Occipital lobe (tissue), 2 donors: ENCODE data around the gene STON2. TPM values are rescaled to one million over a fixed set of nuclear protein-coding genes. Genes with fewer than 3 reads are reported as not detected.
"Not testable (repeated sequence)": the region's sequence is repeated elsewhere in the genome, so short reads cannot be mapped to it uniquely, and the experiment has no call there.

Source experiments
- DNase-seq: peaks from one replicate; lab custom pipeline; 2025; lab: John Stamatoyannopoulos, UW
- total RNA-seq: library from RNA; depleted of rRNA; stranded (reverse); fragments of >200 nt; gene quantifications from one replicate; pipeline ENCODE4 v1.2.3, GENCODE V29; 2014

STON2 gene
- total RNA-seq, 1 donor from 2014 or later: 38.8 TPM

- no peak for DNase-seq
Measured at GRCh38 chr14:81385419-81385818, 14.7 kb downstream of the STON2 start.

DNA sequence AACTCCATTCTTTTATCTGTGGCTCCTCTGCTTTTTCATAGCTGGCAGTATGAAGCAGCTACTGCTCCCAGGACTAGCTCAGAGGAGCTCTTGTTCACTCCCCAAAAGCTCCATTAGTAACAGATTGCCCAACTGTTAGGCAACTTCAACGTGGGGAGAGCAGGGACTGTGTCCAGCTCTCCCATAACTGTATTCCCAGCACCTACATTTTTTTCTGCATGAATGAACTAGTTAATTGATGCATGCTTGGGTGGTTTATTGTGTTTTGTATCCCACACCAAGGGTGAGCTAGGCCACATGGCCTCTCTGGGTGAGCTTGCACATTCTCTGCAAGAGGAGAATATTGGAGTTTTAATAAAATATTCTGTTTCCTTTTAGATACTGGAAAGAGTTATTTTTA is 15.2 kb downstream of the STON2 start:
- DNase-seq: no peak

DNA sequence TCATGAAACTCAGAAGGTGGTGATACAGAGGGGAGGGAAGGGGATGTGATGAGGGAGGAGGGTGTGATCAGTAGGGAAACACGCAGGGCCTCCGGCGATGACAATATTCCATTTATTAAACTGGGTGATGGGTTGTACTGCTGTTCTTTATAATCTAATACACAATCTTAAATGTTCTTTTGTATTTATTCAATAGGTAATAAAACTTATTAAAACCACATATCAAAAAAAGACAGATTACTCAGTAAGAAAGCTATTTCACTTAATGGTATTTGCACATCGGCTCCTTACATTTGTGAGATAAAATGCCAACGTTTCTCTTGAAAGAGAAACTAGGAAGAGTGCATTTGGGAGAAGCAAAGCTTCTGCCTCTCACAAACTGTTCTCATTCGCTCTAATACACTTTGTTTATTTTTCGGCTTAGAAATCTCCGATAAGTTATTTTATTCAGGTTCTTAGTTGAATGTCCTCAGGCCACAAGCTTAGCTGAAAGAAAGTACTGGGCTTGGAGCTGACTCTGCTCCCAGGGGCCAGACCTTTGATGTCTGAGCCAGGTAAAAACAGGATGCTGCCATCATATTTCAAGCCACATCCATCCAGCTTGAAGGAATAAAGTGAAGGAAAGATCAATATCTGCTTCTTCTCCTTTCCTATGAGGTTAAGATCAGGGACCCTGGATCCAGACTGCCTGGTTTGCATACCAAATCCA is 17.5 kb downstream of the STON2 start:
- DNase-seq: no peak

DNA sequence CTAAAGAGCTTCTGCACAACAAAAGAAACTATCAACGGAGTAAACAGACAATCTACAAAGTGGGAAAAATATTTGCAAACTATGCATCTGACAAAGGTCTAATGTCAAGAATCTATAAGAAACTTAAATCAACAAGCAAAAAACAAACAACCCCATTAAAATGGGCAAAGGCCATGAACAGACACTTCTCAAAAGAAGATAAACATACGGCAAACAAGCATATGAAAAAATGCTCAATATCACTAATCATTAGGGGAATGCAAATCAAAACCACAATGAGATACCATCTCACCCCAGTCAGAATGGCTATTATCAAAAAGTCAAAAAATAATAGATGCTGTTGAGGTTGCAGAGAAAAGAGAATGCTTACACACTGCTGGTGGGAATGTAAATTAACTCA is 20.1 kb downstream of the STON2 start:
- not testable (repeated sequence) for DNase-seq

GRCh38 chr14:81371802-81372201 is 28.3 kb downstream of the STON2 start:
- DNase-seq: no peak

DNA sequence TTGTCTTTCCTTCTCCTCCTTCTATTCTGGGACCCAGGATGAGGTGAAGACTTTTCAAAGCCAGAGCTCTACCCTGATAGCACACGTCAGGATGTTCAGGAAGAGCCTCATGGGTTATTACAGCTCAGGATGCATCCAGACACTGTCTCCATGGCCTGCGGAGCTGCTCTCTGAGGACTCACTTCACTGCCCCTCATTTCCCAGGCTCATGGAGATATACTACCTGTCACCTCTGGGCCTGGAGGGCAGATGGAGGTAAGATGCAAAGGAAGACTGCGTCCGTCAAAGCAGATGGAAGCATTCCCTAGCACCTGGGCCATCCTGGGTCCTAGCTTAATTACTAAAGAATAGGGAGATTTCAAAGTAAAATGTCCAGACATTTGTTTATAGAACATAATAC is 32.6 kb downstream of the STON2 start:
- DNase-seq: no peak

GRCh38 chr14:81366884-81367283 is 33.2 kb downstream of the STON2 start:
- no peak for DNase-seq

DNA sequence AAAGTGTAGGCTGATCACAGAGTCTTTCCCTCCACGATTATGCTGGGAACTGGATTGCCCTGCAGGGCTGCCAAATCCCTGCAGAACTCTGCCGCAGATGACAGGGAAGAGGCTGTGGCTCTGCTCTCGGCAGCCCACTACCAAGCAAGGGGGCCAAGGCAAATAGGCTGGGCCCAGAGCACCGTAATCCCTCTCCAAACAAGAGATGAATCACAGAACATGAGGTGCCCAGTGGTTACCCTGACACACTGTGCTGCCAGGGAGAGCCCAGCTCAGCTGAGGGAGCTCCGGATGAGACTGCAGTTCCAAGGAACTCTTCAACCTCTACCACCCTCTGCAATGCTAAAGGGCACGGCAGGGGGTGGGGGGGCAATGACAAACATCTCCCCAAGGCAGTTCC is 33.9 kb downstream of the STON2 start:
- DNase-seq: no peak

DNA sequence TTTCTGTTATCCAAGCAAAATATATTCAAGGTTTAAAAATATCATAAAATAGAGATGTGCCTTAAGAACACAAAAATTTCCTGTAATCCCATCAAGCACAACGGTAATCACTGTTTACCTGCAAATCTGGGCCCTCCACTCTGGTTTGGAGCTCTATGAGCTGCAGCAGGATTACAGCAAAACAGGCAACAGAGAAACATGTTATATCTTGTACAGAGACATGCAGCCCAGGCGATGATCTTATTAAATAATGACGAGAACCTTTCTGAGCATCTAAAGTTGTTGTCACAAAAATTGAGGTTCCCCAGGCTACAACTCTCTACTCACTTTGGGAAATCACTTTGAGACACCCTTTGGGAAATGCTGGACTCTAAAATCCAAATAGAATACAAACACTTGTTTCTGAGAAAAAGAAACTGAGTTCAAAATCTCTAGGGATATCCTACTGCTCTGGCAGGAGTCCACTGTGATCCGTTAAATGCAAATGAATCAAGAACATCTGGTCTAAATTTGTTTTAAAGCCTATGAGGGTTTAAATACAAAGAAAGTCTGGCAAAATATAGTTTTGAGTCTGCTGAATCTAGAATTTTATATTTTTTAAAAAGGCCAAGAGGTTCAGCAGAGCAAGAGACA is 36.3 kb downstream of the STON2 start:
- no peak for DNase-seq

DNA sequence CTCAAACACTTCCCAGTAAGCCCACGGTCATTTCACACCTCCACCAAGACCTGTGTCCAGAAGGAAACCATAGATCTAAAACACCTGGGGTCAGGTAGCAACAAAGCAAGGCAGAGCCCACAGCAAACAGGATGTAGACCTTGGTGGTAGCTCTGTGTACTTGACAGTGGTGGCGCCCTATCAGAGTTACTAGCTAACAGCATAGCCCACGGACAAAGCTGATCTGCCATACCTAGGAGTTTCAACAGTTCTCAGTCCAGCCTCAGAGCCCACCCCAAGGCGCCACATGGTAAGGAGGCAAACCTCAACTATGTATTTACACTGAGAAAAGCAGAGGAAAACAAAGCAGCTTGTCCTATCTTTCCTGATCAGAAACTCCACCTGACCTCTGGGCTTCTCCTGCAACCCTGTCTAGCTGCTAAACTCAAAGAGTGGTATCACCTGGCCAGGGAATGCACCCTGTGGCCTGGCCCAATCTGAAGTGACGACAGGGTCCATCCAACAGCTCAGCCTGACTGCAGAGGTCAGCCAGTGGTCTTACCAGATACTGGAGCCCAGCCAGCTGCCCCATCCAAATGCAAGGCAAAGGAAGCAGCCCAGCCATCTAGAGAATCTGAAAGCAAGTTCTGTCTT is 46.3 kb downstream of the STON2 start:
- no peak for DNase-seq

DNA sequence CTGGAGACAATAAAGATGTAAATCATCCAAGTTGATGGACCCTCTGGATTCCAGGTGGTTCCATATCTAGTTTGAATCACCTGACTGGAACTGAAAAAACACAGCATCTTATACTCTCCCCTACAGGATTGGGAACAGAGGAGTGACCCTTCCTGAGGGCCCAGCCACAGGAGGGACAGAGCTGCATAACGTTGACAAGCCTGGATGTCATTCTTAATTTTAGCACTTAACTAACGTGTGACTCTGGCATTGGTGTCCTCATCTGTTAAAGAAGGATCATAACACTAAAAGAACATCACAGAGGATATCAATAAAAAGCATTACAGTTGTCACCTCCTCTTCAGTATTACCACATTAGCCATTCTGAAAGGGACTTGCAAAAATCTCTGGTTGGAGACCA is 47.7 kb downstream of the STON2 start:
- no peak for DNase-seq

DNA sequence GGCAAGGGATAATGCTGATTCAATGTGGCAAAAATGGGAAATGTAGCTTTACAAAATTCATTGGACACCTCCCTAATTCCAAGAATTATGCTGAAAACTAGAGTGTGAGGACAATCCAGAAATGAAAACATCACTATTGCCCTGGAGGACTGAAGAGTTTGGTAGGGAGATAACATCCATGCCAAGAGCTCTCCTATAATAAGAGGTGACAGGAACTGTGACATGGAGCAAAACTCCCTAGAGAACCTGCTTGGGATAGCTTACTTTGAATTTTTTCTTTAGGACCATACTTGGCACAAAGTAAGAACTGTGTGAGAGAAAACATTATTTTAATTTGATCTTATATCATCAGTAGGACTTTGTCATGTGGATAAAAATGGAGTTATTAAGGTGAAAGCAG is 48.9 kb downstream of the STON2 start:
- no peak for DNase-seq

GRCh38 chr14:81350344-81351130 is 49.6 kb downstream of the STON2 start:
- no peak for DNase-seq

GRCh38 chr14:81348061-81348460 is 52.1 kb downstream of the STON2 start:
- no peak for DNase-seq

GRCh38 chr14:81345781-81346180 is 54.3 kb downstream of the STON2 start:
- no peak for DNase-seq

GRCh38 chr14:81344481-81345160 is 55.5 kb downstream of the STON2 start:
- DNase-seq: no peak

DNA sequence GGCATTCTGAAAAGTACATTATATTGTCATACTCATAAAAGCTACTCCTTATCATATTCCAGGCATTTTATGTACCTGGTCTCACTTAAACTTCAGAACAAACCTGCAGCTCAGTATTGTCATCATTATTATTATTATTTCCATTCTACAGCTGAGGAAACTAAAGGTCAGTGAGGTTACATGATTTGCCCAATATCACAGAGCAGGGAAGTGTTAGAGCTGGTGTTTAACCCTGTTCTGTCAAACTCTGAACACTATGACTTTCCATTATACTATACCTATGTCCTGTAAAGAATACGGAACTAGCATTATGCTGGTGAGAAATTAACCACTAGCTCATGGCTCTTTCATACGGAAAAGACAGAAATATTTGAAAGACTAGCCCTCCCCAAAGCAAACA is 56.4 kb downstream of the STON2 start:
- no peak for DNase-seq

DNA sequence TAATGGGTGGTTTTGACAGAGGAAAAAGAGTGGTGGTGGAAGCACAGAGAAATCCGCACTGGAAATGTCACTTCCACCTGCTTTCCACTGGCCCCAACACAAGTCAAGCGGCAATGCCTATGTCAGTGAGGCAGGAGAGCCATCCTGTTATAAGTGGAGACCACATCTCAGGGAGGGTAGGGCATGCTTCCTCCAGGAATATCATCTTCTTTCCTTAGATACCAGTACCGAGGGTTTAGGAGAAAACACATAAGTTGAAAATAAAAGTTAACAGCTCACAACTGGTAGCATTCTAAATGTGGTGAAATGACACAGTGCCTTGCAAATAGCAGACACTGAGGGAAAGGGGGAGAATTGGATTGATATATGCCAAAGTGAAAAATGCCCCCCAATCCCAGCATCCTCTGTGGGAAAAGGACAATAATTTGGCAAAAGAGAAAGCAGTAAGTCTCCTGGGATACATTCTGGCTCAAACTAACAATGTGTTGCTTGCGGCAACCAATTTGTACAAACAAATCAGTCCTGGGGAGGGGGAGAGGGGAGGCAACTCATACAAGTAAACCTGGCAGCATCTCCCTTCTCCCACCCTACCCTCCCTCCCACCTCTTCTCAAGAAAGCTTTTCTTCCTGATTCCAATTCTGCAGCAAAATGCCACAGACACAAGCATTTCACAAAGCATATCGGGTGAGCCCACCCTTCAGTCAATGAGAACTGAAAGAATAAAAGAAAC is 57.1 kb downstream of the STON2 start:
- DNase-seq: no peak

- DNase-seq: no peak
Measured at GRCh38 chr14:81341781-81342180, 58.3 kb downstream of the STON2 start.

GRCh38 chr14:81341370-81341769 is 58.8 kb downstream of the STON2 start:
- no peak for DNase-seq

DNA sequence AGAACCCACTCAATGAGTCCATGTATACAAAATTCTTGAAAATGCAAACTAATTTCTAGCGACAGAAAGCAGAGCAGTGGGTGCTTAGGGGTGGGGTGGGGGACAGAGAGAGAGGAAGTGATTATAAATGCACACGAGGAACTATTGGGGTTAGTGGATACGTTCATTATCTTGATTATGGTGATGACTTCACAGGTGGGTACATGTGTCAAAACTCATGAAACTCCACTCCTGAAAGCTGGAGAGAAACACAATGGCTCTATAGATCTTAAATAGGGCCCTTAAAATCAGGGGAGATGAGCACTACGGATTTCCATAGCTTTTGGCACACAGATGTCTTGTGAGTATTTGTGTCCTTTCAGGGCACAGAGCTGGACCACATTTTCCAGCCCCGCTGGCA is 59.9 kb downstream of the STON2 start:
- no peak for DNase-seq
